CD4-positive, alpha-beta T cell treated with Interleukin-21 for 1 hour (primary cell): Measurements from ENCODE around the gene DLL1.
"Not testable (repeated sequence)": the region's sequence is repeated elsewhere in the genome, so short reads cannot be mapped to it uniquely, and the experiment has no call there.

Source experiments
- DNase-seq: peaks from one replicate; pipeline ENCODE4 v3.0.0-alpha.2; 2020

The DLL1 gene

GRCh38 chr6:170266061-170266825 is 24.6 kb downstream of the DLL1 start:
- no peak for DNase-seq

GRCh38 chr6:170265655-170266054 is 25.2 kb downstream of the DLL1 start:
- DNase-seq, result no peak

GRCh38 chr6:170264644-170265043 is 26.2 kb downstream of the DLL1 start:
- DNase-seq, result not testable (repeated sequence)

- DNase-seq, result no peak
Observed at GRCh38 chr6:170264086-170264485, 26.8 kb downstream of the DLL1 start.

GRCh38 chr6:170263410-170263809 is 27.5 kb downstream of the DLL1 start:
- DNase-seq, result no peak

GRCh38 chr6:170262489-170263088 is 28.3 kb downstream of the DLL1 start:
- no peak for DNase-seq

- DNase-seq, result no peak
Observed at GRCh38 chr6:170261643-170262488, 29.0 kb downstream of the DLL1 start.

- no peak for DNase-seq
Observed at GRCh38 chr6:170260686-170261085, 30.2 kb downstream of the DLL1 start.

- DNase-seq, result no peak
Observed at GRCh38 chr6:170259278-170259677, 31.6 kb downstream of the DLL1 start.

GRCh38 chr6:170258407-170258806 is 32.5 kb downstream of the DLL1 start:
- DNase-seq, result no peak

GRCh38 chr6:170257376-170257775 is 33.5 kb downstream of the DLL1 start:
- no peak for DNase-seq

- no peak for DNase-seq
Observed at GRCh38 chr6:170256641-170257040, 34.2 kb downstream of the DLL1 start.

- no peak for DNase-seq
Observed at GRCh38 chr6:170255426-170256125, 35.3 kb downstream of the DLL1 start.

- DNase-seq, result no peak
Observed at GRCh38 chr6:170254315-170255213, 36.3 kb downstream of the DLL1 start.

GRCh38 chr6:170253910-170254269 is 37.0 kb downstream of the DLL1 start:
- no peak for DNase-seq

GRCh38 chr6:170253226-170253909 is 37.5 kb downstream of the DLL1 start:
- no peak for DNase-seq

- no peak for DNase-seq
Observed at GRCh38 chr6:170251776-170252571, 38.9 kb downstream of the DLL1 start.

- DNase-seq, result no peak
Observed at GRCh38 chr6:170250981-170251775, 39.7 kb downstream of the DLL1 start.

GRCh38 chr6:170250455-170250854 is 40.4 kb downstream of the DLL1 start:
- no peak for DNase-seq

- DNase-seq, result no peak
Observed at GRCh38 chr6:170249817-170250216, 41.1 kb downstream of the DLL1 start.
